ENCODE results near the gene SFMBT2.

- no peak for TF ChIP-seq CTCF (IDR thresholded peaks at IDR 0.05)
- TF ChIP-seq ZFX (IDR thresholded peaks at IDR 0.05; ENCODE audit: borderline replicate concordance), result no peak
These were observed 32.2 kb upstream of the SFMBT2 start for GRCh38 chr10:7443036-7443435.
